ENCODE data around the gene TTC28.

TTC28 gene

DNA sequence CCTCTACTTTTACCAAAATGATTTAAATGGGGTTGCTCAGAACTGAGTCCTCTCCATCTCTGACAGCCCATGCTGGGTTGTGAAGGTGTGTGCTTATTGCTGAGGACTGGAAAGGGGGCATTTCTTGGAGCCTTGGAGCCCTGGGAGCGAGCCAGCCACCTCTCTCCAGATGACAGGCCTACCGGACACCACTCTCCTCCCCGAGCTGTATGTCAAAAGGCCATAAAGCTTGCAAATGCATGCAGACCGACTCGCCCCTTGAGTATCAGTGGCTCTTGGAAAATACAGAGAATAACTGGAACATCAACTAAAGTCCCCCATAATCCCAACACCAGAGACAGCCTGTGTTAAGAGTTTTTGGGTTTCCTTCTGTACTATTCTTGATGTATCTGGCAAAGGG is 692.7 kb downstream of the TTC28 start:
- in situ Hi-C loops (cut with HindIII; ENCODE audit: low sequenced_read_pairs): no loop called here

- in situ Hi-C loops (cut with HindIII; ENCODE audit: low sequenced_read_pairs): no loop called here
Observed at GRCh38 chr22:27986459-27986858, 693.2 kb downstream of the TTC28 start.

DNA sequence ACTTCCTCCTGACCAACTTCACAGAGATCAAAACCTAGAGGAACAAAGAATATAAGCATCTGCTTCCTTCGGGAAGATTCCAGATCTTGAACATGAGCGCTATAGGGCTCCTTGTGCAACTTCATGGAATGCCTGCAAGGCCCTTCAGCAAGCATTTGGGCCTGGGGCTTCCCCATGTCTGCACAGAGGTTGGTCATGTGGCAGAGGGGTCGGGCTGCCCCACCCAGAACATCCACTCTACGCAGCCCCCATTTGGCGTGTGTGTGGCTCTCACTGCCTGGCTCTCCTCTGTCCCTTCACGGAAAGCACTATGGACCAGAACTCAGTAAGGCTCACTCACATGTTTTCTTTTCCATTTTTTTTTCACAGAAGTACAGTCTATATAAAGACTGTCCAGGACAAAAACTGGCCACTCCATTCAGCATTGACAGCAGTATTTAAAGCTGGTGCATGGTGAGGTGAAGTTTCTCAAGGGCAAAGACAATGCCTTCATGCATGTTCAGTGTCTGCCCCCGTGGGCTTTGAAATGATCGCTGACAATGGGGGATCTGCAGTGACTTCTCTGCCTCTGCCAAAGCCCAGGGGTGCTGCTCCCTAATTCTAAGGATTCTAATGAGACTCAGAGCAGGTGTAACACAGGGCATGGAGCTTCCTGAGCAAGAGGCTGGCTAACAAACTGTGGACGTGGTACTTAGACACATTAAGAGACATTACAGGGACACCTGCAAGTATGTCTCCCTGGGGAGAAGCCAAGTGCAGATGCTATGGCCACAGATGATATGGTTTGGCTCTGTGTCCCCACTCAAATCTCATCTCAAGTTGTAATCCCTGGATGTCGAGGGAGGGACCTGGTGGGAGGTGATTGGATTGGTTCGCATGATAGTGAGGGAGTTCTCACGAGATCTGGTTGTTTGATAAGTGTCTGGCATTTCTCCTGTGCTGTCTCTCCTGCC is 694.0 kb downstream of the TTC28 start:
- in situ Hi-C loops (cut with HindIII; ENCODE audit: low sequenced_read_pairs): no loop called here

GRCh38 chr22:27984723-27985122 is 694.9 kb downstream of the TTC28 start:
- in situ Hi-C loops (cut with HindIII; ENCODE audit: low sequenced_read_pairs): no loop called here

DNA sequence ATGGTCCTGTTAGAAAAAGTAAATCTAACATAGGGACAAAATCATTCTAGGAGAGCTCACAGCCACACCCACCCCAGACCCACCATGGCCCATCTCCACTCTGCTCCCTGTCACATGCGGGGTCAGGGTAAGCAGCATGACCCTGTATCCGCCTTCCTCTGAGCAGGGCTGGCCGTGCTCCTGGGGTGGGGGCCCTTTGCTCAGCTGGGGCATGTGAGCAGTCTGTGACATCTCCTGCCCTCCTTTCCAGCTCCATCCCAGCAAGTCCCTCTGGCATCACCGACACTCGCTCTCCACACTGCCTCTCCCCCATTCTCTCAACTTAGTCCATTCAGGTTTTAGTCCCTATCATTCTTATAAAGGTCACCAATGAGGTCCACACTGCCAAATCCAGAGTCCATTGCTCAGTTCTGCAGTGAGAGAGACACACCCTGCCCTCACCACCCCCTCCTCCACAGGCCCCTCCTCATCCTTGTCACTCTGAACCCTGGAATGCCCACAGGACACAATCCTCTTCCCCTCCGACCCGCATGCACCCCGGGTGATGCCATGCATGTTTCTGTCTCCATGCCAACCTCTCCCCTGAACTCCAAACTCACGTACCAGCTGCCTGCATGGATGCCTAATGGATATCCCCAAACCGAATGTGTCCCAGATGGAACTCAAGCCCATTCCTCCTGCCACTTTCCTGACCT is 695.5 kb downstream of the TTC28 start:
- in situ Hi-C loops (cut with HindIII; ENCODE audit: low sequenced_read_pairs): no loop called here

GRCh38 chr22:27983361-27983791 is 696.3 kb downstream of the TTC28 start:
- in situ Hi-C loops (cut with HindIII; ENCODE audit: low sequenced_read_pairs): no loop called here

GRCh38 chr22:27982630-27983180 is 696.9 kb downstream of the TTC28 start:
- in situ Hi-C loops (cut with HindIII; ENCODE audit: low sequenced_read_pairs): no loop called here

GRCh38 chr22:27982106-27982505 is 697.5 kb downstream of the TTC28 start:
- in situ Hi-C loops (cut with HindIII; ENCODE audit: low sequenced_read_pairs): no loop called here

DNA sequence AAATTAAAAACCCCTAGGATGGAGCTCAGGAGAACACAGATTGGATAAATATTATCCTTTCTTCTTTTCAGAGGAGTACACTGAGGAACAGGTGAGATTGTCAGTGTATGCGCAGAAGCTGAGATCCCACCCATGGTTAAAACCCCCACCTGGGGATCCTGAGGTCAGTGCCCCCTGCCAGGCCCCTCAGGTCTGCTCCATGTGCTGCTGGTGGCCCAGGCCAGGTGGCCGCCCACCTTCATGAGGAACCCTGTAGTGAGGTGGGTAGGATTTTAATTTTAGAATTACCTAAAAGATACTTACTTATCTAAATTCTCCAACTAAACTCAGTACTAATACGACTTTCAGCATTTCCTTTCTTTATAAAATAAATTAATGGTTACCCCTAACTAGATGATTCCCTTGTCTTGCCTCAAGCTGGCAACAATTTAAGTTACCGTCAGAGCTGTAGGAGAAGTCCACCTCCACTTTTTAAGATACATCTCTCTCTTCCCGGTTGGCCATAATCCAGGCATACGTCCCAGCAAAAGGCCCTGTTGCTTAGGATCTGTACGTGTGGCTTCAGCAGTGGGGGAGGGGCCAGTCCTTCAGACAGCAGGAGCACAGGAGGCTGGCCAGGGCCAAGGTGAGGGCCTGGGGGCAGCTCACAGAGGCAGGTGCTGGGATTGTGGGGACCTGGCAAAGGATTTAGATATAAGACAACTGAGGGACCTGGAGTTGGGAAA is 699.1 kb downstream of the TTC28 start:
- in situ Hi-C loops (cut with HindIII; ENCODE audit: low sequenced_read_pairs): no loop called here

DNA sequence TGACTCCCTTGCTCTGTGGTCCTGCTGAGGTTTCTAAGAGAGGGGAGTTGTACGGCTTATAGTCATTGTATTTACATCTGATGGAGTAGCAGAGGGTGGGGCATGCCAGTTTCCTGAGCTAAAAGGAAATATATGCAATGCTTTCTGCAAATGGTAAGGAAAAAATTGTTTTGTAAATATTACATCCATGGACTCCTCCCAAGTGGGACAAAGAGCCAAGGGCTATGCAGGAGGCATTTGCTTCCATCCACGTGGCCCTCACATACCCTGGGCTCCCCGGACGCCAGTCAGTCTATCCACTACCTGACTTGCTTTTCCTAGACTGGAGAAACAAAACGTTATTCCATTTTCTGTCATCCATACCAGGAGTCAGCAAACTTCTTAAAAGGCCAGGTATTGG is 700.8 kb downstream of the TTC28 start:
- in situ Hi-C loops (cut with HindIII; ENCODE audit: low sequenced_read_pairs): no loop called here

DNA sequence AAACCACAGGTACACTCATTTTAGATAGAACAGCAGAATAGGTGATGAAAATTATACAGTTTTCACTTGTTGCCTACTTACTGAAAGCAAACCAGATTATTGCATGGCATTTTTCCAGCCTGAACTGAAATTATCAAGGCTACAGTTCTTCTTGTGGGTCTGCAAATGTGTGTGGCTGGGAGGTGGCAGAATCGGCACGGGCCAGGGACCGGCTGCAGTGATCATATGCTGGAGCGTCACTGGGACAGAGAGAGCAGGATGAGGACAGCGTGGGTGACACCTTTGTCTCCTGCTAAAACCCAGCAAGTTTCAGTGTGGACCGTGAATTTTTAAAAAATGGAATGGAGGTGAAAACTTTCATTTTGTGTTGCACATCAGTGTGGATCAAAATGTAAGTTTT is 701.3 kb downstream of the TTC28 start:
- in situ Hi-C loops (cut with HindIII; ENCODE audit: low sequenced_read_pairs): no loop called here

DNA sequence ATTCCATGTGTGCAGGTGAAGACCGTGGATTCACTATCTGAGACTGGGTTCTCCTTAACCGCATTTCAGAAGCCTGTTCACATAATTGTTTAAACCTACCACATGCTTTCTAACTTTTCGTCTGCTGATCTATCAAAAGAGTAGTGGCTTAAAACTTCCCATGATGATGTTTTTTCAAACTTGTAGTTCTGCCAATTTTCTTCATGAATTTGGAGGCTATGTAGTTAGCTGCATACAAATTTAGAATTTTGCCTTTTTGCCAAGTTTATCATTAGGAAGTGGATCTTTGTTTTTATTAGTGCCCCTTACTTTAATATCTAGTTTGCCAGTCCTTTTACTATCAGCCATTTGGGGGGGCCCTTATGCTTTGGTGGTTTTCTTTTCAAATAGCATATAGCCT is 703.1 kb downstream of the TTC28 start:
- in situ Hi-C loops (cut with HindIII; ENCODE audit: low sequenced_read_pairs): no loop called here

- in situ Hi-C loops (cut with HindIII; ENCODE audit: low sequenced_read_pairs): no loop called here
Observed at GRCh38 chr22:27975381-27976013, 704.1 kb downstream of the TTC28 start.

DNA sequence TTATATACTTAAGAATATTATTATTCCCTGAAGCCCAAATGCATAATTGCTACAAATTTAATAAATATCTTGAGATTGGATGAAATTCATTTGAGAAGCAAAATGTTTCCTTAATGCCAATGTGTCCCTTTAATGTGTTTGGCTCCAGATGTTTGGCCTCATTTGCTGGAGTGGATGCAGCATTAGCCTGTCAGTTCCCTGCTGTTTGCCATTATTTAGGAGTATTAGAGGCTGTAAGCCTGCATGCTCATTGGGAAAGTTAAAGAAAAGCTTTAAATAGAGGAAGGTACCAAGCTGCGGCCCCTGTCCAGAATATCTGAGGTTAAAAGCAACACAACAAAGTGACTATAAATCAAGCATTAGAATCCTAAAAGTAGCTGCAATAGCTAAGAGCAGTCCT is 705.8 kb downstream of the TTC28 start:
- in situ Hi-C loops (cut with HindIII; ENCODE audit: low sequenced_read_pairs): no loop called here

- in situ Hi-C loops (cut with HindIII; ENCODE audit: low sequenced_read_pairs): no loop called here
Observed at GRCh38 chr22:27972732-27973698, 706.6 kb downstream of the TTC28 start.

DNA sequence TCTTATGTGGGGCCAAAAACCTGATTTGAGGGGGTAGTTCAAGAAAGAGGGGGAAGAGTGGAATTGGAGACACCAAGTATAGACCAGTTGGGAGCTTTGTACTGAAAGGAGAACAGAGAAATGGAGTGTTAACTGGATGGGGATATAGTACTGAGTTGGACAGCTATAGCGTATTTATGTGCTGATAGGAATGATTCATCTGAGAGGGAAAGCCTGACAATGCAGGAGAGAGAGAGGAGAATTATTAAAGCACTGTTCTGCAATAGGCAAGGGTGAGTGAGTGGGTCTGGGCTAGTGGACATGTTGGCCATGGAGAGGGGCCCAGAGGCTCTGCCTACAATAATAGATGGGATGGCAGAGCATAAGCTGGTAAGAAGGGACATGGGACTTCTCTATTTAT is 707.7 kb downstream of the TTC28 start:
- in situ Hi-C loops (cut with HindIII; ENCODE audit: low sequenced_read_pairs): no loop called here

GRCh38 chr22:27970596-27971220 is 708.9 kb downstream of the TTC28 start:
- in situ Hi-C loops (cut with HindIII; ENCODE audit: low sequenced_read_pairs): no loop called here

GRCh38 chr22:27966168-27967064 is 713.2 kb downstream of the TTC28 start:
- in situ Hi-C loops (cut with HindIII; ENCODE audit: low sequenced_read_pairs): no loop called here
